ENCODE results near the gene IFNL2. TPM values are rescaled to one million over a fixed set of nuclear protein-coding genes. Genes with fewer than 3 reads are reported as not detected.
"Not testable (repeated sequence)": the region's sequence is repeated elsewhere in the genome, so short reads cannot be mapped to it uniquely, and the experiment has no call there.

IFNL2 gene
- total RNA-seq, 1 experiment from 2014 or later = not detected

GRCh38 chr19:39238944-39239343 is 29.3 kb upstream of the IFNL2 start:
- intact Hi-C loops (cut with micrococcal nuclease; ENCODE audit: unreplicated experiment) = no loop called here
- peaks cover 7% of the 10 kb centered on the region for H3K36me3 Mint-ChIP-seq (ENCODE audit: insufficient read depth, unreplicated experiment)
- no peak overlapping the region for H3K4me3 Mint-ChIP-seq (ENCODE audit: low read depth, unreplicated experiment)
- TF ChIP-seq CTCF (IDR thresholded peaks at IDR 0.05; ENCODE audit: unreplicated experiment) = no peak
- CTCF ChIA-PET = interaction anchor here (0.5 kb wide), 1 partner anchor 13 kb away, joined by 6 read pairs; no protein-coding TSS in a partner anchor
- BruUV-seq (replicated peaks) = no TSS peak
- H3K9me3 Mint-ChIP-seq (ENCODE audit: low read depth, unreplicated experiment) = no peaks in the 10 kb centered on the region
- peaks cover 30% of the 10 kb centered on the region for H3K27me3 Mint-ChIP-seq (ENCODE audit: unreplicated experiment)
- DNase-seq = no peak
- H3K4me1 Mint-ChIP-seq (ENCODE audit: low read depth, unreplicated experiment) = peaks cover 12% of the 10 kb centered on the region
- no peak overlapping the region for H3K27ac Mint-ChIP-seq (ENCODE audit: unreplicated experiment)

- intact Hi-C loops (cut with micrococcal nuclease; ENCODE audit: unreplicated experiment) = no loop called here
- CTCF ChIA-PET = no interaction called here
- no TSS peak for BruUV-seq (replicated peaks)
- DNase-seq = no peak
- Mint-ChIP-seq H3K36me3 (ENCODE audit: insufficient read depth, unreplicated experiment) (peaks cover 7% of the 10 kb centered on the region), H3K4me3 (ENCODE audit: low read depth, unreplicated experiment) (no peak overlapping the region), H3K9me3 (ENCODE audit: low read depth, unreplicated experiment) (no peaks in the 10 kb centered on the region), H3K27ac (ENCODE audit: unreplicated experiment) (no peak overlapping the region), H3K4me1 (ENCODE audit: low read depth, unreplicated experiment) (peaks cover 12% of the 10 kb centered on the region), H3K27me3 (ENCODE audit: unreplicated experiment) (peaks cover 40% of the 10 kb centered on the region)
- TF ChIP-seq CTCF (IDR thresholded peaks at IDR 0.05; ENCODE audit: unreplicated experiment) = no peak
Observed at GRCh38 chr19:39240421-39240820, 27.8 kb upstream of the IFNL2 start.

- intact Hi-C loops (cut with micrococcal nuclease; ENCODE audit: unreplicated experiment); H3K4me3 Mint-ChIP-seq (ENCODE audit: low read depth, unreplicated experiment); H3K36me3 Mint-ChIP-seq (ENCODE audit: insufficient read depth, unreplicated experiment); CTCF ChIA-PET; H3K9me3 Mint-ChIP-seq (ENCODE audit: low read depth, unreplicated experiment); DNase-seq; H3K27ac Mint-ChIP-seq (ENCODE audit: unreplicated experiment); H3K4me1 Mint-ChIP-seq (ENCODE audit: low read depth, unreplicated experiment); BruUV-seq (replicated peaks): not testable (repeated sequence)
- H3K27me3 Mint-ChIP-seq (ENCODE audit: unreplicated experiment) = peaks cover 61% of the 10 kb centered on the region
Observed at GRCh38 chr19:39243741-39244140, 24.5 kb upstream of the IFNL2 start.

GRCh38 chr19:39244410-39245100 is 23.6 kb upstream of the IFNL2 start, which contains the start of gene IFNL3:
TSS of gene IFNL3 (minus strand) at chr19:39245006. CDS start at chr19:39244967, 39 bp downstream.
- CTCF ChIA-PET; DNase-seq; H3K36me3 Mint-ChIP-seq (ENCODE audit: insufficient read depth, unreplicated experiment); intact Hi-C loops (cut with micrococcal nuclease; ENCODE audit: unreplicated experiment); H3K4me3 Mint-ChIP-seq (ENCODE audit: low read depth, unreplicated experiment); H3K4me1 Mint-ChIP-seq (ENCODE audit: low read depth, unreplicated experiment); BruUV-seq (replicated peaks); H3K27ac Mint-ChIP-seq (ENCODE audit: unreplicated experiment); H3K9me3 Mint-ChIP-seq (ENCODE audit: low read depth, unreplicated experiment): not testable (repeated sequence)
- H3K27me3 Mint-ChIP-seq (ENCODE audit: unreplicated experiment) = peaks cover 69% of the 10 kb centered on the region

- intact Hi-C loops (cut with micrococcal nuclease; ENCODE audit: unreplicated experiment); H3K4me1 Mint-ChIP-seq (ENCODE audit: low read depth, unreplicated experiment); H3K9me3 Mint-ChIP-seq (ENCODE audit: low read depth, unreplicated experiment); H3K4me3 Mint-ChIP-seq (ENCODE audit: low read depth, unreplicated experiment); H3K27ac Mint-ChIP-seq (ENCODE audit: unreplicated experiment); DNase-seq; BruUV-seq (replicated peaks); H3K36me3 Mint-ChIP-seq (ENCODE audit: insufficient read depth, unreplicated experiment): not testable (repeated sequence)
- CTCF ChIA-PET = interaction anchor here (0.6 kb wide), 1 partner anchor 34 kb away, joined by 4 read pairs; no protein-coding TSS in a partner anchor
- H3K27me3 Mint-ChIP-seq (ENCODE audit: unreplicated experiment) = peaks cover 73% of the 10 kb centered on the region
Observed at GRCh38 chr19:39245166-39245565, 23.0 kb upstream of the IFNL2 start.

Data from Calu3 (cell line).